T-helper 2 cell (primary cell): Measurements from ENCODE around the gene COL6A2.
"Not testable (repeated sequence)": the region's sequence is repeated elsewhere in the genome, so short reads cannot be mapped to it uniquely, and the experiment has no call there.

Experiments
- DNase-seq, 5 experiments: peaks; one replicate each; pipeline versions ENCODE4 v3.0.0 to v3.0.0-alpha.2; 2012 to 2022

COL6A2 gene

DNA sequence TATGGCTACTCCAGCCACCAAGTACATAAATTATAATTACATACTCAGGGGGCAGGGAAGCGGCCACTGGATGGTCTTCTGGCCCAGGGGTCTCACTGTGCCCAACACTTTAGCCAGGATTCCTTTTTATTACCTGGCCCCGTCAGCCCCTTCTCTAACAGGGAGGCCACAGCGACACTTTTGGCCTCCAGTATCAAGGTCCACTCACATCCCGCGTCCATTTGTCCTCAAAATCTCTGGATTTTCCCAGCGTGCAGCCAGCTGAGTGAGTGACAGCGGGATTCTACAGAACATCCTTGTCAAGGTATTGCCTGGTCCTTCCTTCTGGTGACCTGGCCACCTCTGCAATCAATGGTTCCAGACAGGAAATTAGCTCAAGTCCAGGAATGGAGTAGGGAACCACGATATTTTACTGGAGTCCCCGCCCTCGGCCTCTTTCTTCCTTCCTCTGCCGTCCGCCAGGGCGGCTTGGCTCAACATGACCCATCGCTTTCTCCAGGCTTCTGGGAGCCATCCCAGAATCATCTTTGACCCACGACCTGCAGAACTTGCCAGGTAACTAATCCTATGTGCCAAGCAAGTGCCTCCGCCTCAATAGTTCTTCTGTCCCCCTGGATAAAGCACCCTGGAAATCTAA, 2.7 kb upstream of the COL6A2 start:
- no peak for DNase-seq

DNA sequence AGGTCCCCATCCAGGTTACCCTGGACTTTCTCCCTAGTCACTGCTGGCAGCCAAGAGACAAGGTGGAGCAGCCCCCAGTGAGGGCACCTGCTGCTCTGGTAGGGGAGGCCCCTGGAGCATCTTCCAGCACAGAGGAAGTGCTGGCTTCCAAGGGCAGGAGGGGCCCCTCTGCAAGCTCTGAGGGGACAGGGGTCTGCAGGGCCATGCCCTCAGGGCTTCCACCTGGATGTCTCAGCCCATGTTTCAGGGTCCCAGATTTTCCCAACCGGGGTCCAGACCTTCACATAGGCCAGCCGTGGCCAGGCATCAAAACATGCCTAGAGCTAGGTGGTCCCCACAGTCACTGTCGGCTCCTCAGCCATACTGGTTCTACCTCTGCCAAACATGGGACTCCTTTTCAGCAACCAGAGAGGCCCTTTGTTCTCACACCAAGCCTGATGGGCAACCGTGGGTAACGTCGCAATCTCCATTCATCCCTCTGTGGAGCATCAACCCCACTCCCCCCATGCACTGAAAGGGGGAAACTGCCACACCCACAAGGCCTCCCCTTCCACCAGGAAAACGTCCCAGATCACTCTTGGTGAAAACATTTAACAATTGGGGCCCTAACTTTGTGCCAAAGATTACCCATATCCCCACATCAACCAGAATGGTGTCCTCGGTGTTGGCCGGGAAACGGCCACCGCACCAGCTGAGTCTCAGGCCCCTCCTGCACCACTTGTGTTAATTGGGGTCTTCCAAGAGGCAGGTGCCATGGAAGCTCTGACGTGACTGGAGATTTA, 1.9 kb upstream of the COL6A2 start:
- no peak for DNase-seq

DNA sequence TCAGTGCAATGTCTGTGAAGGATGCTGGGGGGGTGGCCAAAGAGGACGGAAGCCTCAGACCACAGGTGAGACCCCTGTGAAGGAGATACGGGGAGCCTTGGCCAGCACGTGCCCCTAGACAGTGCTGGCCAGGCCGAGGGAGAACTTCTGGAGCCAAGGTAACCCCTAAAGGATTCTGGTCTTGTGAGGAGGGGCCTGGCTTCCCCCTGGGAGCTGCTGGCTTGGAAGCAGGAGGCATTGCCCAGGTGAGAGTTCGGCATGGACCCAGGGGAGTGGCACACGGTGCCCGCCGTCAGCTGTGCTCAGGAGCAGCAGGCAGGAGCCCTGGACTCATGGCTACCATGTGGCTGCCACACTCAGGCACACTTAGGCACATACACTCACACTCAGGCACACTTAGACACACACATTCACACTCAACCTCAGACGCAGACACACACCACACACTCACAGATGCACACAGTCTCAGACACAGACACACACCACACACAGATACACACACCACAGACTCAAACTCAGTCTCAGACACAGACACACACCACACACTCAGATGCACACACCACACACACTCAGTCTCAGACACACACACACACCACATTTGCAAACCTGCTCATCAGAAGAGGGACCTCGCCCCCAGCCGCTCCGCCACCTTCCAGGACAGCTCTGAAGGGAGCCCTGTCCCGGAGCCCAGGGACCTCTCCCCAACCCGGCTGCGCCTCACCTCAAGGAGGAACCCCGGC, 1.1 kb upstream of the COL6A2 start:
- no peak for DNase-seq

DNA sequence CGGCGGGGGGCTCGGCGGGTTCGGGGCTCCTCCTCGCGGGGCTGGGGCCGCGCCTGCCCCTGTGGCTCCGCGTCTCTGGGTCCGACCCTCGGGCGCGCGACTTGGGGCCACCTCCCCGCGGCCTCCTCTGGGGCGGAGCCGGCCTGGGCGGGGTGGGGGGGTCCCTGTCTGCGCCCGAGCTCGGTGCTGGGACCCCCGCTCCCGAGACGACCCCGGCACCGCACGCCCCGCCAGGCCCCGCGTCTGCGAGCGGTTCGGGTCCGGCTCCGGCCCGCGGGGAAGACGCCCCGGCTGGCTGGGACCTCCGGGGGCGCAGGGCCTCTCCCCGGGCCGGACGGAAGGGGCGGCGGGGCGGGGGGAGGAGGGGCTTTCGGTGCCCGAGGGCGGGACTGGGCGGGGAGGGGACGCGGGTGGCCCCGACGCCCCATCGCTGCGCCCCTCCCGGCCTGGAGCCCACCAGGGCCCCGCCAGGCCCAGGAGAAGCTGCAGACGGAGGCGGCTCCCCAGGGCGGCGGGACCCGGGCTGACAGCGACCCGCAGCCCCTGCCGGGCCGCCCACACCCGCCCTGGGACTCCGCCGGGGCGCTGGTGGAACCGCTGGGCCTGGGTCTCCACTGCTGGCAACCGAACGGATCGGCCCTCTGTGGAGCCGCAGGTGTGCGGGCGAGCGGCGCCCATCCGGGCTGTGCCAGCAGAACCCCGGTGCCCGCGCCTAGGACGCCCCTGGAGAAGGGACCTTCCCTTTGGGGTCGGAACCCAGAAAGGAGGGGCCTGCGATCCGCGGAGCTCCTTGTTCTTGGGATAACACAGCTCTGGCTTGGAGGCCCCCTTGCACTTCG, 610 bp downstream of the COL6A2 start:
- DNase-seq: peak in 1 of 5 experiments; percentile 8

DNA sequence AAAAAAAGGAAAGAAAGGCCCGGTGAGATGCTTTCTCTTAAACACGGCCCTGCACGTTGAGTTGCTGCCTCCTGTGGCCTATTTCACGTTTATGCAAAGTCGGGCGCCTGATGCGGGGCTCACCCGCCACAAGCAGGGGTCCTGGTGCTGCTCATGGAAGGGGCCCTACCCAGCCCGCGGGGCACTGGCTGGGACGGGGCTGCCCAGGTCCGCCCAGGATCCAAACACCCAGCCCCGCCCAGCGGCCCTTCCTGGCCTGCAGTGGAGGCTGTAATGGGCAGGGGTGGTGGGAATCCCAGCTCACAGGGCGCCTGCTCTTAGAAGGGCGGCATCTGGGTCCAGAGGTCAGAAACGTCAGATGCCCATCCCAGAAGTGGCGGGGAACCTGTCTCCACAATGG, 1.6 kb downstream of the COL6A2 start:
- no peak for DNase-seq

DNA sequence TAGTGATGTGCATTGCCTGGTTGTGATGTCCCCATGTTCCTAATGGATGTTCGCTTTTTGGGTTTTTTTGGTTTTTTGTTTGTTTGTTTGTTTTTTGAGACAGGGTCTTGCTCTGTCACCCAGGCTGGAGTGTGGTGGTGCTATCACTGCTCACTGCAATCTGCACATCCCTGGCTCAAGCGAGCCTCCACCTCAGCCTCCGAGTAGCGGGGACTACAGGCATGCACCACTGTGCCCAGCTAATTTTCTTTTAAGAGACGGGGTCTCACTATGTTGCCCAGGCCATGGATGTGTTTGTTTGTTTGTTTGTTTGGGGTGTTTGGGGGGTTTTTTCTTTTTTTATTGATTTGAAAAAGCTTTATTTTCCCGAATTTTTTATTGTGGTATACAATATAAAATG, 2.1 kb downstream of the COL6A2 start:
- DNase-seq: no peak

DNA sequence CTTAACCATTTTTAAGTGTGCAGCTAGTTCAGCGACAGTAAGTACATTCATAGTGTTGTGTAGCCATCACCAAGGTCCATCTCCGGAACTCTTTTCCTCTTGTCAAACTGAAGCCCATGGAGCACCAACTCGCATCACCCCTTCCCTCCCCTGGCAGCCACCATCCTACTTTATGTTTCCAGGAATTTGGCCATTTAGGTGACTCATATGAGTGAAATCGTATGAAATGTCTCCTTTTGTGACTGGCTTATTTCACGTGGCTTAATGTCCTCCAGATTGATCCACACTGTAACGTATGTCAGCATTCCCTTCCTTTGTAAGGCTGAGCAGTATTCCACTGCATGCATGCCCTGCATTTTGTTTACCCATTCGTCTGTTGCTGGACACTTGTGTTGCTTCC, 2.5 kb downstream of the COL6A2 start:
- DNase-seq: no peak

DNA sequence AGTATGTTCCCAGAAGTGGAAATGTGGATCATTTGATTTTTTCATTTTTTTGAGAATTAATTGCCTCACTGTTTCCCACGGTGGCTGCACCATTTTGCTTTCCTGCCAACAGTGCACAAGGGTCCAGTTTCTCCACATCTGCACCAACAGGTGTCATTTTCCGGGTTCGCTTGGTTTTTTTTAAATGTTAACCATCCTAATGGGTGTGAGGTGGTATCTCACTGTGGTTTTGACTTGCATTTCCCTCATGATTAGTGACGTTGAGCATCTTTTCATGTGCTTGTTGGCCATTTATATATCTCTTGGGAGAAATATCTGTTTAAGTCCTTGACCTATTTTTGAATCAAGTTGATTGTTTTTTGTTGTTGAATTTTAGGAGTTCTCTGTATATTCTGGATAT, 3.0 kb downstream of the COL6A2 start:
- peak in 1 of 5 experiments; percentile 32 for DNase-seq

DNA sequence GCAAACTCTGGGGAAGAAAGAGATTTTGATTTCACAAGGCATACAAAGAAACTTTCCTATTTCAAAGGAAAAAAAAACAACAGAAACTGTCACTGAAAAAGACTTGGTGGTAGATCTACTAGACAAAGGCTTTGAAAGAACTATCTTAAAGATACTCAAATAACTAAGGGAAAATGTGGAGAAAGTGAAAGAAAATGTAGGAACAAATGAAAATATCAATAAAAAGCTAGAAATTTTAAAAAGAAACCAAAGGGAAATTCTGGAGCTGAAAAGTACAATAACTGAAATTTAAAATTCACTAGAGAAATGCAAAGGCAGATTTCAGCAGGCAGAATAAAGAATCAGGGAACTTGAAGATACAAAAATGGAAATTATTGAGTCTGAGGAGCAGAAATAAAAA, 6.2 kb downstream of the COL6A2 start:
- no peak for DNase-seq

DNA sequence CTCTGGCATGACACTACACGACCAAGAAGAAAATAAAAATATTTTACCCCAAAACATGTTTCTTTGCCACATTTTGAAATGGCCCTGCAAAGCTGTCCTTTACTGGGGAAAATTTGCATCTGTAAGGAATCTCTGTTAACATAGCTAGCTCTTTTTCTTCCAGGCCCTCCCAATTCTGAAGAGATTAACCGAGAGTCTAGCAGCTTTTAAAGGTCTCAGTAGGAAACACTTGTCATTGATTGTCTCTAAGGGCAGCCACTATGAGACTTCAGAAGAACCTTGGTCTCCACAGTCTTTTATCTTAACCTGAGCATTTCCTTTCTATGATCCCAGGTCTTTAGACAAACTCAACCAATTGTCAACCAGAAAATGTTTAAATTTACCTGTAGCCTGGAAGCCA, 9.5 kb downstream of the COL6A2 start:
- not testable (repeated sequence) for DNase-seq

DNA sequence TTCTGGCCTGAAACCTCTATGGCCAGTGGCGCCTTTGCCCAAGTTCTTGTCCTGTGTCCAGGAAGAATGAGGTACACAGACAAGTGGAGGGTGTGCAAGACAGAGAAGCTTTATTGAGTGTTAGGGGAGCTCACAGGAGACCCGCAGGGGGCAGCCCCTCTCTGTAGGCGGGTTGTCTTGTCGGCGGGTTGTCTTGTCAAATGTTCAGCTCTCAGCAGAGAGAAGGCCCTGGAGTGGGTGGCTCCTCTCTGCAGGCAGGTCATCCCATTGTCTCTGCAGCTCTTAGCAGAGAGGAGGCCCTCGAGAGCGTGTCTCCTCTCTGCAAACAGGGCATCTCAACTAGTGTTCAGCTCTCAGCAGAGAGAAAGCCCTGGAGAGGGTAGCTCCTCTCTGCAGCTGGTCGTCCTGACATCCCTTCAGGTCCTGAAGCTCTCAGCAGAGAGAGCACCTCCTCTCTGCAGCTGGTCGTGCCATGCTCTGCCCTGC, 11.0 kb downstream of the COL6A2 start:
- no peak for DNase-seq

DNA sequence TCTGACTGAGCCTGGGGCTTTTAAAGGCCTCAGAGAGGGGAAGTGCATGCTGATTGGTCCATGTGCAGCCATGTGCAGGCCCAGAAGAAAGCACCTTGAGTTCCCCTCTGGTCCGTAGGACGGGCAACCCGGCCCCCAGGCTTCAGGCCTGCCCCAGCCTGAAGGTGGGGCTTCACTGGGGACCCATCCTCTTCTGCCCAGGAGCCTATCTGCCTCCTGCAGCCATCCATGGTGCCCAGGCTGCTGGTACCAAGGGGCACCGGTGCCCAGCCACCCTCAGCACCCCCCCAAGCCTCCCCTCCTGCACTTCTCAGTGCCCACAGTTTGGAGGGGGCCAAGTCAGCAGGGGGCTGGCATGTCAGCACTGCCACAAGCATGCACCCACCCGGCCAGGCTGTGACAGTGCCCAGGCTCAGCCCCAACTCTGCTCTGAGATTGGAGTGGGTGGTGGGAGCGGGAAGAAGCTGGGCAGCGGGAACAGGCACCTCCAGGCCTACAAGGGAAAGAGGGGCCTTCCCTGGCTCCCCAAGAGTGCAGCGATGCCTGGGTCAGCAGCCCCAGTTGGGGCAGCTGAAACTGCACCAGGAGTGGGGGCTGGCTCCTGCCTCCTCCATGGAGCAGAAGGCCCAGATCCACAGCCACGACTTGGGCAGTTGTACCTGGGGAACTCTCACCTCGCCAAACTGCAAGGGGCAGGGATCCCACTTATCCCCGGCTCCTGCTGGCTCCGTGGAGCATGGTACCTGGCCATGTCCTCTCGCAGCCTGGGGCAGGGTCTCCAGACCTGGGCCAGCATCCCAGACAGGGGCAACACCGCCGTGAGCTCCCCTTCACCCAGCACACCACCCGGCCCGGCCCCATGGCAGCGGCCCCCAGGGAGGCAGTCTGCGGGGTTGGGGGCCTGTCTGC, 11.7 kb downstream of the COL6A2 start:
- DNase-seq: no peak

DNA sequence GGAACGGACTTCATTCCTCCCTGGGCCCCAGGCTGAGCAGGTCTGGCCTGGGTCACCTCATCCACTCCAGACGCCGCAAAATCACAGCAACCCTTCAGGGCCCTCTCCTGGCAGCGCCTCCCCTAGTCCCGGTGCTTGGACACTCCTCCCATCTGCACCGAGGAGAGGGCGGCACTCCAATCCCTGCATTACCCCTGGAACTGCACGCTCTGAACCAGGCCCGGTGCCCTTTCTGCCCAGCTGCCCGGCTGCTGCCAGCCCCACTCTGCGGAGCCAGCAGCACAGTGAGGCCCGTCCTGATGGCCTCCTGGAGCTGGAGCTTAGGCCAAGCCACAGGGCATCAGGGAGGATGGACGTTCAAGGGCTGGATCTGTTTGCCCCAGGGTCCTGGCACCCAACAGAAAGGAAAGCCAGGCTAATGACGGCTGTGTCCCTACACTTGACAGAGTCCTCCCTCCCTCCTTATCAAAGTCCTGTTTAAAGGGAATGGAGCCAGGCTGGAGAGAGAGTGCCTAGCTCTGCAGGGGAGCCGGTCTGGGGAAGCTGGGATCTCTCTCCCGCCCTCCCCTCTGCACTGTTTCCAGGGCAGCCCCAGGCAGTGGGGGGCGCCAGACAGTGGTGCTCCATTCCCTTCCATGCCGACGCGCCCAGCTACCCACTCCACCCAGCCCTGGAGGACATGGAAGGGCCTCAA, 12.7 kb downstream of the COL6A2 start:
- no peak for DNase-seq

DNA sequence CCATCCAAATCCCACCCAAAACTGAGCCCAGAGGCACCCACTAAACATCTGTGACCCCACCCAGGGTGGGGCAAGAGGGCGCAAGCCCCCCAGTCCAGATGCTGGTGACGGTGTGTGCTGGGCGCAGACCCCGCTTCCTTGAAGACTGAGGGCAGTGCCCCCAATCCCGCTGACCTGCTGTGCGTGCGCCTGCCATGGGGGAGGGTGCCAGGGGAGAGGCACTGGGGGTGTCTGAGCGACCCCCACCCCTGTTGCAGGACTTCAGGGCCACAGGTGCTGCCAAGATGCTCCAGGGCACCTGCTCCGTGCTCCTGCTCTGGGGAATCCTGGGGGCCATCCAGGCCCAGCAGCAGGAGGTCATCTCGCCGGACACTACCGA, 13.3 kb downstream of the COL6A2 start:
- no peak for DNase-seq

DNA sequence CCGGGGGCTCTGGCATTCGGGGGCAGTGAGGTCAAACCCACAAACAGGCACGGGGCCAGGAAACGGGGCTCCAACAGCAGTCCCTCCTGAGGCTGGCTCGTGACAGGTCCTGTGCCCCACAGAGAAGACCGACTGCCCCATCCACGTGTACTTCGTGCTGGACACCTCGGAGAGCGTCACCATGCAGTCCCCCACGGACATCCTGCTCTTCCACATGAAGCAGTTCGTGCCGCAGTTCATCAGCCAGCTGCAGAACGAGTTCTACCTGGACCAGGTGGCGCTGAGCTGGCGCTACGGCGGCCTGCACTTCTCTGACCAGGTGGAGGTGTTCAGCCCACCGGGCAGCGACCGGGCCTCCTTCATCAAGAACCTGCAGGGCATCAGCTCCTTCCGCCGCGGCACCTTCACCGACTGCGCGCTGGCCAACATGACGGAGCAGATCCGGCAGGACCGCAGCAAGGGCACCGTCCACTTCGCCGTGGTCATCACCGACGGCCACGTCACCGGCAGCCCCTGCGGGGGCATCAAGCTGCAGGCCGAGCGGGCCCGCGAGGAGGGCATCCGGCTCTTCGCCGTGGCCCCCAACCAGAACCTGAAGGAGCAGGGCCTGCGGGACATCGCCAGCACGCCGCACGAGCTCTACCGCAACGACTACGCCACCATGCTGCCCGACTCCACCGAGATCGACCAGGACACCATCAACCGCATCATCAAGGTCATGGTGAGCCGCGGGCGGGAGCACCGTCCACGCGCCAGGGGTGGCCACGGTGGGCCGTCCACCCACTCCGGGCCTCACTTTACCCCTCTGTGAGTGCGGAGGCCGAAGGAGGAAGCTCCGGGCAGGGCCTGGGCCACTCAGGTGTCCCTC, 14.2 kb downstream of the COL6A2 start:
- peak in 1 of 5 experiments; percentile 10 for DNase-seq

DNA sequence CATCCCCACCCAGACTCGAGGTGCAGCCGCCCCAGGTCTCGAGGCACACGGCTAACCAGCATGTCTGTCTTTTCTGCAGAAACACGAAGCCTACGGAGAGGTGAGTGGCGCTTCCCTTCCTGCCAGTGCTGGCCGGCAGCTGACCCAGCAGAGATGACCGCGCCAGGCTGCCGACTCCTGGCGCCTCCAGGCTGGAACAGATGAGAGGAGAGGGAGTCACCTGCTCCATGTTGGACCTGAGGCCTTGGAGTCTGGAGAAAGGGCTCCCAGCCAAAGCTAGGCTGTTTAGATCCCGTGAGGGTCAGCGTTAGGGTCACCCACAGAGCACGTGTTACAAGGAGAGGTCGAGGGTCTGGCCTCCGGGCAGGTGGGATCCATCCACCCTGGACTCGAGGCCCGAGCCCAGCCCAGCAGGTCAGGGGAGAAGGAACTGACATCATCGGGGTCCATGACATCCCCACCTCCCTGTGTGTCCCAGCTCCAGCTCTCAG, 14.9 kb downstream of the COL6A2 start:
- no peak for DNase-seq

DNA sequence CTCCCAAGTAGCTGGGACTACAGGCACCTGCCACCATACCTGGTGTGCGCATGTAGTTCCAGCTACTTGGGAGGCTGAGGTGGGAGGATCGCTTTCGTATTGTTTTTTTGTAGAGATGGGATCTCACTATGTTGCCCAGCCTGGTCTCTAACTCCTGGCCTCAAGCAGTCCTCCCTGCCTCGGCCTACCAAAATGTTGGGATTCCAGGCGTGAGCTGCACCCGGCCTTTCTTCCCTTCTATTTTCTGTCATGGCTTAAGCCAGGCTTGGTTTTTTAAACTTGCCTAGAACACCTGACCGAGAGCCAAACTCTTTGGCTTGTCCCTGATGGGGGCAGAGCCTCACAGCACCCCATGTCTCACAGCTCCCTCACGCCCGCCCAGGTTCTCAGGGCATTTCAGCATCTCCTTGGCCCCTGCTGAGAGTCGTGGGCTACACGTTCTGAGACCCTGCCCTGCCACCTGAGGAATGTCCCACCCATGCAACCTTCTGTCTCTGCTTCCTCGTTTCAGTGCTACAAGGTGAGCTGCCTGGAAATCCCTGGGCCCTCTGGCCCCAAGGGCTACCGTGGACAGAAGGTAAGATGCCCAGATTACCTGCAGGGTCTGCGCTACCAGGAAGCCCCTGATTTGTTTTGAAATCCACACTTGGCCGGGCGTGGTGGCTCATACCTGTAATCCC, 15.7 kb downstream of the COL6A2 start:
- DNase-seq: no peak

DNA sequence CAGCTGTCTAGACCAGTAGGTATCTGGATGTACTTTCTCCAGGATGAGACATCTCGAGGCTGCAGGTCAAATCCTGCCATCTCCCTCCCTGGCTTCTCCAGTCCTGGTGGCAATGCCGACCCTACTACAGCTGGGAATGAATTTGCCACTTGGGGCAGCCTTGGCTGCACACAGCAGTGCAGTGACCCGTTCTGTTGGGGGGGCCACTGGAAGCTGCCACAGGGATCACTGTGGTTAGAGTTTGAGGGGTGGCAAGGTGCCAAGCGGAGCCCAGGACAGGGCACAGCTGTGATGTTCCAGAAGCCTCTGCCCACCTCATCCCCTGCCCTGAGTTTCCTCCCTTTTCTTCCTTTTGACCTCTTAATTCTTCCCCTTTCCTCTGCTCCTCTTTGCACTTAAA, 17.1 kb downstream of the COL6A2 start:
- DNase-seq: peak in 1 of 5 experiments; percentile 1
